Fibroblast of upper back skin (primary cell): ENCODE measurements around the gene KCTD2.
A peak's percentile ranks its signal among the peaks of the same experiment; 100 is the strongest.

ENCODE experiments used
- DNase-seq: peaks from one replicate; pipeline ENCODE4 v3.0.0-alpha.2; 2013

The KCTD2 gene

DNA sequence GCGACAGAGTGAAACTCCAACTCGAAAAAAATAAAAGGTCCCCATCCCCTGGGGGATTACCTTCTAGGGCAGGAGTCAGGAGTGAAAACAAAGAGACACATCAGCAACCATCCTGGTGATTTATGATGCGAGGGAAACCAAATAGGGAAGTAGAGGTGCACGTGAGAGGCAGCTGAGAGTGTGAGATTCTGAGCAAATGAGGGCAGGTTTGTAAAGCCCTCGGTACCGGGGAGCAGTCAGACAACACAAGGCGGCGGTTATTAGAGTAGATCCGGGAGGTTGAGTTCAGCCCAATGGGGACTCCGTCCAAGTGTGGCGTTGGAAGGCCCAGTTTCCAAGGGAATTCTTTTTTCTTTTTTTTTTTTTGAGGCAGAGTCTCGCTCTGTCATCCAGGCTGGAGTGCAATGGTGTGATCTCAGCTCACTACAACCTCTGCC, 55.4 kb downstream of the KCTD2 start:
- DNase-seq = no peak

DNA sequence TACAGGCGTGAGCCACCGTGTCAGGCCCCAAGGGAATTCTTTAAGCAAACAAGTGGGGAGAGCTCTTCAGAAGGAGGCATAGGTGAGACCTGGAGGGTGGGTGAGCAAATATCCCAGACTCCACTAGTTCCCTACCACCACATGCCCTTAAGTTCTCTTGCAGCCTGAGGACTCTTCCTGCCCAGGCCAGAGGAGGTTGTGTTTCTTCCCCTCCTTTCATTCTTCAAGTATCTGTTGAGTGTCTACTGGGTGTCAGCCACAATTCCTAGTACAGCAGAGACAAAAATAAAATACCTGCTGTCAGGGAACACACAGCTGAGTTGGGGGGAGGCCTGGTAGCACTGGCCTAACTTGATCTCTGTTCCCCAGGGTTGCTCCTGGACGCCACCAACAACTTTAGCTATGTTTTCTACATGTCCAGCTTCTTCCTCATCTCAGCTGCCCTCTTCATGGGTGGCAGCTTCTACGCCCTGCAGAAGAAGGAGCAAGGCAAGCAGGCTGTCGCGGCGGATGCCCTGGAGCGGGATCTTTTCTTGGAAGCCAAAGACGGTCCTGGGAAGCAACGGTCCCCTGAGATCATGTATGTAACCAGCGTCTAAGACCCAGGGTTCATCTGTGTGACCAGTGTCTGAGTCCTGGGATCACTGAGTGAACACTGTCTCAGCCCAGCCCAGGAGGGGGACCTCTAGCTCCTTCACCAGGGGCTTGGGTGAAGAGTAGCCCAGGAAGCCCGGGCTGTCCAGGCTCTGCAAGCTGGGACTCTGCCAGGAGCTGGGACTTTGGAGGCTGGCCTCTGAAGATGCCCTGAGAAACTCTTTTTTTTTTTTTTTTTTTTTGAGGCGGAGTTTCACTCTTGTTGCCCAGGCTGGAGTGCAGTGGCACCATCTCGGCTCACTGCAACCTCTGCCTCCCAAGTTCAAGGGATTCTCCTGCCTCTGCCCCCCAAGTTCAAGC, 56.9 kb downstream of the KCTD2 start:
- no peak for DNase-seq

DNA sequence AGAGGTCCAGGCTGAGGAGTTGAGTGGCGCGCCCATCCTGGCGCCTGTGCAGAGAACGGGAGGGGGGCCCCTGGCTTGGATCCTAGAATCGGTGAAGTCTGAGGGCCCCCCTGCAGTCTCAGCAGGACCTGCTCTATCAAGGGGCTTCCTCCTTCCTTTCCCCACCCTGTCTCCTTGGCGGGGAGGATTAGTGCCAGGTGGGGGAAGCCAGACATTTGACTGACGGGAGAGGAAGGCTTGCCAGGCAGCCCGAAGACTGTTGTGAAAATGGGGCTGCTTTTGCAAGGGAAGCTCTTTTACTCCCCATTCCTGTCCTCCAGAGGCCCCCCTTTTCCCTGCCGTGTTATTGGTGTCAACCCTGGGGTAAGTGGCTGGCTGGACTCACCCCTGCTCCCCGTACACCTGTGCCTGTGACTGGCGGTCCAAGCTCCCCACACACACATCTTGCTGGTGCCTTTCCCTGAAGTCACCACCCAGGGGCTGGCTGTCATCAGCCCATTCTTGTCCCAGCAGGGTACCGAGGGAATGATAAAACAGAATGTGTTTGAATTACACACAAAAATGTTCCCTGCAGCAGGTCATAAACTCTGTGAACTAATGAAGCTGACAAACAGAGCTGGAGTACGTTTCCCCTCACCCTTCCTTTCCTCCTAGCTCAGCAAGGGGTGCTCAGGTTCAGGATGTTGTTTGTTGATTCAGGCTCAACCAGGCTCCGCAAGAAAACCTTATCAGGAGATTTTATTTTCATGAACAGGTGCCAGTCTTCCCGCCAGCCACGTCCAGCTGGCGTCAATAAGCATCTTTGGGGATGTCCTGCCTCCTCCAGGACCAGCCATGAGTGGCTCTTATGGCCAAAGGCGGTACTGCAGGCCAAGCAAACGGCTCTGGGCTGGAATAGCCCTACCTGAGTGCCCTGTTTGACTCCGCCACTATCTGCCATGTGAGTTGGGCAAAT, 58.4 kb downstream of the KCTD2 start:
- DNase-seq = peak; percentile 26

DNA sequence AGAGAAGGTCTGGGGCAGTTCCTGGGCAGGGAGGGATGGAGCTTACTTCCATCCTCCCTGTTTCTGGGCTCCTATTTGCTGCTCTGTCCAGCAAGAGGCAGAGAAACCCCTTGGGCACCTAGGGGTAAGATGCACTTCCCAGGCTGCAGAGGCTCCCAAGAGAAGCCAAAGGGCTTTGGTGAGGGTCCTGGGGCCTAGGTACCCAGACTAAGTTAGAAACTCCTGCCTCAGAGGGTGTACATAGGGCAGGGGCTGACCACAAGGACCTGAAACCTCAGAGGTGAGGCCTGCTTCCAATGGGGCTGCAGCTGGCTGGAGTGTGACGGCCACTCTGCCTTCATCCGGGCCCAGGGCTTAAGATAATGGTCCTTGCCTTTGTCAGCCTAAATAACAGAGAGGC, 61.2 kb downstream of the KCTD2 start:
- no peak for DNase-seq

DNA sequence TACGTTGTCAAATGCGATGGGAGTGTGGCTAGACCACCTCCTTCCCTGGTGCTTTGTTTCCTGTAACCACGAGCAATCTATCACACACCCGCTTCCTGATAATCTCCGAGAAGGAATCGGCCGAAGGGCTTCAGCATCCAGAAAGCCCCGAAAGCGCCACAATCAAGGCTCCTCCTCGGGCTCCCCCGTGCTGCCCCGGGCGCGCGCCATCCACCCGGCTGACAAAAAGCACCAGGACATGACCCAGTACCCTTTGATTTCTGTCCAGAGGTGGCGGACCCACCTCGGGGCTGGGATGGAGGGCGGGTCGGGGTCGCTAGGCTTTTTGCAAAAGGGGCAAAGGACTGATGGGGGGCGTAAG, 62.0 kb downstream of the KCTD2 start:
- no peak for DNase-seq

DNA sequence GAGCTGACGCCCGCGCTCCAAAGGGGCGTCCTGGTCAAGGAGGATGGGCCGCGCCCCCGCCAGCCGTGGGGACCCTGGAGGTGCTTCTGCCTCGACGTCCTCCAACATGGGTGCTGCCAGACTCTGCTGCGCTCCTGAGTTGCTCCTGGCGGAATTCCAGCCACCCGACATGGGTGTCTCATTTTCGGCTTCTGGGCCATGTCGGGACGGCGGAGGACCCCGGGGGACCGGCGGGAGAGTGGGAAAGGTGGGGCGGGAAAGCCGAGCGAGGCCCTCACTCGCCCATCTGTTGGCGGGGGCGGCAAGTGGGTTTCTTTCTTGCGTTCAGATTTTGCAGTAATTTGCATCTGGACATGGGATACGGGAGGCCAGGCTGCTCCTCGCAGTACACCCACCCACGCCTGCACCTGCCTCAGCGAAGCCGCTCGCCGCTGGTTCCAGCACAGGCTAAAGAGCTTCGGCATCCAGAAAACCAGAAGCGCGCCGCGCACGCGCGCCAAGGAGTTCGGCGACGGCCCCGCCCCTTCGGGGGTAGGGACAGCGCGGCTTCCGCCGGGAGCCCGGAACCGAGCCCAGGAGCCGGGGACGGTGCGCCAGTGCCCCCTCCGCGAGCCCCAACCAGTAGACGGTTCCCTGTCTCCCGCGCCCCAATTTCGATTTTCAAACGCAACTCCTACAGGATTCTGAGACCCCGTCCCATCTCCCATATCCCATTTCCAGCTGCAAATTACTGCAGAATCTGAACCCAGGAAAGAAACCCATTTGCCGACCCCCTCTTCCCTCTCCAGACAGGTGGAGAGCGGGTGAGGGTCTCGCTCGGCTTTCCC, 62.6 kb downstream of the KCTD2 start, which contains the start of gene ARMC7:
ARMC7 (plus strand) TSS at position 563 of the 827 bp plus-strand sequence. CDS start 320 bp downstream, outside the sequence.
- peak; percentile 79 for DNase-seq

DNA sequence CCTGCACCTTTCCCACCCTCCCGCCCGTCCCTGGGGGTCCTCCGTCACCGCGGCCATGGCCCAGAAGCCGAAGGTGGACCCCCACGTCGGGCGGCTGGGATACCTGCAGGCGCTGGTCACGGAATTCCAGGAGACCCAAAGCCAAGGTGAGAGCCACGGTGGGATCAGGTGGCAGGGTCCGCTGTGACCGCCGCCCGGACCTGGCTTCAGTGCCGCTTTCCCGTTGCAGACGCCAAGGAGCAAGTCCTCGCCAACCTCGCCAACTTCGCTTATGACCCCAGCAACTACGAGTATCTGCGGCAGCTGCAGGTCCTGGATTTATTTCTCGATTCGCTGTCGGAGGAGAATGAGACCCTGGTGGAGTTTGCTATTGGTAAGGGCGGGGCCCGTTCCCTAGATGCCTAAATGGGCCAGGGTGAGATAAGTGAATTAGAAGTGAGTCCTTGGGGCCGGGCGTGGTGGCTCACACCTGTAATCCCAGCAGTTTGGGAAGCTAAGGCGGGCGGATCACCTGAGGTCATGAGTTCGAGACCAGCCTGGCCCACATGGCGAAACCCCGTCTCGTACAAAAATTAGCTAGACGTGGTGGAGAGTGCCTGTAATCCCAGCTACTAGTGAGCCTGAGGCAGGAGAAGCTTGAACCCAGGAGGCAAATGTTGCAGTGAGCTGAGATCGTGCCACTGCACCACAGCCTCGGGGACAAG, 63.4 kb downstream of the KCTD2 start:
- DNase-seq = no peak

DNA sequence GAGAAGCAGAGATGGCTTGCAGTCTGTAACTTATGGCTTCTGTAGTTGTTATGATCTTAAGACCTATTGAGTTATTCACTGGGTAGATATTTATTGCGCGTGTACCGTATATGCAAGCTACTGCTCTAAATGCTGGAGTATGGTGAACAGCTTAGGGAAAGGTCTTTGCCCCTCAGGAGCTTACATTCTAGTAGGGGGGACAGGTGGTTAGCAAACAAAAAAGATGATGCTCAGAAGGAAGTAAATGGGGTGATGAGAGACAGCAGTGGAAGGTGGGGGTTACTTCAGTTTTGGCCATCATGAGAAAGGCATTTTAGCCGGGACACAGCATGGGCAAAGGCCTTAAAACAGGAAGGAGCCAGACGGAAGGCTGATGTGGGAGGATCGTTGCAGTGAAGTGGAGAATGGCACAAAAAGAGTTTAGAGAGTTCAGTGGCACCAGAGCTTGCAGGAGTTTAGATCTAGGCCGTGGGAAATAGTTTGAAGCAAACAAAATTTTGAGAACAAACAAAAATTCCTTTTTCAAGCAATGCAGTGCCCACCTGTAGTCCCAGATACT, 64.8 kb downstream of the KCTD2 start:
- DNase-seq = no peak

DNA sequence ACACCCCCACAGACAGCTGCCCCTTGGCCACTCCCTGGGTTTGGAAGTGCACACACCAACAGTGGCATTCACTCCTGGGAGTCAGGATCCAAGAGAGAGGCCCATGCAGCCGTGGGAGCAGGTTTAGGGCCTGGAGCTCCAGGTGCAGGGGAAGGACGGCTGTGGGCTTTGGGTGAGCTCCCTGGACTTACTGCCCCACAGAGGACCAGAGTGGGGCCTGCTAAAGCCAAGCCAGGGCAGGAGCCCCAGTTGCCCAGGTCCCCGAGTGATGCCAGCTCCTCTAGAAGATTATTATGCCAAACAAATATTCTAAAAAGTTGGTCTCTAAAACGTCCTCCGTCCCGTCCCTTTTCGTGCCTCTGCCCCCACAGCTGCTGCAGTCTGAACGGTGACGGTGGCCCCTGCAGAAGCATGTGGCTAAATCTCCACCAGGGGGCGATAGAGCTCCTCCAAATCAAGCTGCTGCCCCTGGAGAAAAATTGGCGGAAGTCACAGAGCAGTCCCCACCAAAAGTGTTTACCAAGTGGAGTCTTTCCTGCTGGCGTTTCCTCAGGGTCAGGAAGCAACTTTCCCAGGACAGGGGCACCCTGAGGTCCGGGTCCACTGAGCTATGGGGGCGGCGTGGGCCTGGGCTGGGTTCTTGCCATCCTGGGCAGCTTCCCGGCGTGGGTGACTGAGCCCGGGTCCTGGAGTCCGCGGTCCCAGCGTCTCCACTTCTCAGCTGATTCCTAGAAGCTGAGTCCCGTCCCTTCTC, 67.0 kb downstream of the KCTD2 start:
- DNase-seq = peak; percentile 85

DNA sequence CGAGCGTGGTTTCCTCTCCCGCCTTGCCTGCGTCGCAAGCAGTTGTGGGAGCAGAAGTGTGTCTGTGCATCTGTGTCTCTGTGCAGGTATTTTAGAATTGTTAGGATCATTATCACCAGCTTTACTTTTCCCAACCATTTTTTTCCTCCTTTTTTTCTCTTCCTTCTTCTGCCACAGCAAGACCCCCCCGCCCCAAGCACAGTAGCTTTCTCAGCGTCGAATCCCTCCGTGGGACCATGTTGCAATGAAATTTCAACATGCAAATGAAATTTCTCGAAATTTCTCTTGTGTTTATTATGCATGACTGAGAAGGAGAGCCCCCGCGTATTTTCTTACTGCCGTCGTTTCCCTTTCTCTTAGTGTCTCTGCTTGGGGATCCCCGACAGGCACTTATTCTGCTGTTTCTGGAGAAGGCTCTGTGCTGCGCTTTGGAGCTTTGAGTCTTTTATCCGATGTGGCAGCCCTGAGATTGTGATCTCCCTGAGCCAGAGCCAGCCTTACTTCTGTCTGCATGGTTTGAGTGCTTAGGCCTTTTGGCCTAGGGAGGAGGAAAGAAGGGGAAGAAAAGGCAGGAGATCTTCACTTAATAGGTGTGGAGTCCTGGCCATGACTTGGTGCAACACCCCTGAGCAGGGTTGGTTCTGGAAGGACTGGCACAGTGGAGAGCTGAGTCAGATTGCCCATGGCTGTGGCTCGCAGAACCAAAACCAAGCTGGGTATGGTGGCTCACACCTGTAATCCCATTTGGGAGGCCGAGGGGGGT, 67.7 kb downstream of the KCTD2 start:
- no peak for DNase-seq
